ENCODE results near the gene CLTCL1. TPM values are rescaled to one million over a fixed set of nuclear protein-coding genes. Genes with fewer than 3 reads are reported as not detected.
A peak's percentile ranks its signal among the peaks of the same experiment; 100 is the strongest.

Gene CLTCL1
- total and polyA plus RNA-seq, 4 donors: 2.0 to 4.8 (median 2.6) TPM

GRCh38 chr22:19169002-19169946, 122.2 kb downstream of the CLTCL1 start:
- DNase-seq (ENCODE audit: low spot score): no peak
- no peak overlapping the region for H3K9ac ChIP-seq (ENCODE audit: low read depth in 1 of 2, low read length in 2 of 2)

GRCh38 chr22:19168088-19168890, 123.2 kb downstream of the CLTCL1 start:
- Histone ChIP-seq H3K4me1 (ENCODE audit: control insufficient read depth in 4 of 4, insufficient read depth in 4 of 4, low read length in 3 of 4) (peaks cover 17 to 34% (median 22%) of the 10 kb centered on the region in 4 donors), H3K9ac (ENCODE audit: low read depth in 1 of 2, low read length in 2 of 2) (no peak overlapping the region), H3K36me3 (ENCODE audit: control insufficient read depth in 4 of 4, insufficient read depth in 3 of 4, low read depth in 1 of 4, low read length in 3 of 4) (no peaks in the 10 kb centered on the region), H3K27me3 (ENCODE audit: control insufficient read depth in 4 of 4, insufficient read depth in 4 of 4, low read length in 3 of 4) (peaks cover 0 to 9% (median 3%) of the 10 kb centered on the region in 4 donors), H3K4me3 (ENCODE audit: low read depth in 1 of 3, low read length in 3 of 3) (no peak overlapping the region), H3K9me3 (ENCODE audit: control insufficient read depth in 4 of 4, low read length in 3 of 4) (no peaks in the 10 kb centered on the region), H3K27ac (ENCODE audit: low read depth in 1 of 2, low read length in 2 of 2) (no peak overlapping the region)
- WGBS: 48% methylated on average over 17 of the region's 17 CpGs
- DNase-seq (ENCODE audit: low spot score): no peak
- TF ChIP-seq SP1 (IDR thresholded peaks at IDR 0.05) (no peak), RXRA (IDR thresholded peaks at IDR 0.05) (no peak), EGR1 (IDR thresholded peaks at IDR 0.05; ENCODE audit: low read depth in 2 of 2) (no peak), FOXA1 (IDR thresholded peaks at IDR 0.05) (no peak), GABPA (IDR thresholded peaks at IDR 0.05 in 1 of 2, conservative IDR thresholded peaks at IDR 0.05 in 1 of 2) (no peak), HNF4G (IDR thresholded peaks at IDR 0.05) (no peak), HNF4A (conservative IDR thresholded peaks at IDR 0.05) (no peak), TAF1 (conservative IDR thresholded peaks at IDR 0.05) (no peak), REST (IDR thresholded peaks at IDR 0.05) (no peak)
- TF ChIP-seq, protein P1, sequence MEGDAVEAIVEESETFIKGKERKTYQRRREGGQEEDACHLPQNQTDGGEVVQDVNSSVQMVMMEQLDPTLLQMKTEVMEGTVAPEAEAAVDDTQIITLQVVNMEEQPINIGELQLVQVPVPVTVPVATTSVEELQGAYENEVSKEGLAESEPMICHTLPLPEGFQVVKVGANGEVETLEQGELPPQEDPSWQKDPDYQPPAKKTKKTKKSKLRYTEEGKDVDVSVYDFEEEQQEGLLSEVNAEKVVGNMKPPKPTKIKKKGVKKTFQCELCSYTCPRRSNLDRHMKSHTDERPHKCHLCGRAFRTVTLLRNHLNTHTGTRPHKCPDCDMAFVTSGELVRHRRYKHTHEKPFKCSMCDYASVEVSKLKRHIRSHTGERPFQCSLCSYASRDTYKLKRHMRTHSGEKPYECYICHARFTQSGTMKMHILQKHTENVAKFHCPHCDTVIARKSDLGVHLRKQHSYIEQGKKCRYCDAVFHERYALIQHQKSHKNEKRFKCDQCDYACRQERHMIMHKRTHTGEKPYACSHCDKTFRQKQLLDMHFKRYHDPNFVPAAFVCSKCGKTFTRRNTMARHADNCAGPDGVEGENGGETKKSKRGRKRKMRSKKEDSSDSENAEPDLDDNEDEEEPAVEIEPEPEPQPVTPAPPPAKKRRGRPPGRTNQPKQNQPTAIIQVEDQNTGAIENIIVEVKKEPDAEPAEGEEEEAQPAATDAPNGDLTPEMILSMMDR (IDR thresholded peaks at IDR 0.05; ENCODE audit: low read depth, low read length, missing input control): no peak

More at GRCh38 chr22:19169002-19169946, 122.2 kb downstream of the CLTCL1 start:
- Histone ChIP-seq H3K4me3 (ENCODE audit: low read depth in 1 of 3, low read length in 3 of 3) (peak overlapping the region in 1 of 3 donors; percentile 24), H3K27me3 (ENCODE audit: control insufficient read depth in 4 of 4, insufficient read depth in 4 of 4, low read length in 3 of 4) (peaks cover 0 to 9% (median 3%) of the 10 kb centered on the region in 4 donors), H3K9me3 (ENCODE audit: control insufficient read depth in 4 of 4, low read length in 3 of 4) (no peaks in the 10 kb centered on the region), H3K27ac (ENCODE audit: low read depth in 1 of 2, low read length in 2 of 2) (no peak overlapping the region), H3K36me3 (ENCODE audit: control insufficient read depth in 4 of 4, insufficient read depth in 3 of 4, low read depth in 1 of 4, low read length in 3 of 4) (no peaks in the 10 kb centered on the region), H3K4me1 (ENCODE audit: control insufficient read depth in 4 of 4, insufficient read depth in 4 of 4, low read length in 3 of 4) (peaks cover 17 to 43% (median 32%) of the 10 kb centered on the region in 4 donors)
- 7% methylated on average over 58 of the region's 58 CpGs for WGBS
- TF ChIP-seq TAF1 (conservative IDR thresholded peaks at IDR 0.05) (no peak), FOXA2 (IDR thresholded peaks at IDR 0.05) (no peak)

Data from liver (tissue), 9 donors.